HT1080 (cell line): ENCODE results near the gene NR1I2. TPM values are rescaled to one million over a fixed set of nuclear protein-coding genes. Genes with fewer than 3 reads are reported as not detected.

Experiments used
- DNase-seq: peaks from one replicate; pipeline ENCODE4 v3.0.0-alpha.2; 2015; ENCODE audit warnings: low read depth
- polyA plus RNA-seq, 2 experiments: library from polyadenylated mRNA; depleted of rRNA; stranded (reverse); fragments of >200 nt; gene quantifications; 2 replicates each; pipeline ENCODE4 v1.2.3, GENCODE V29; 2015
- total RNA-seq: library from RNA; depleted of rRNA; stranded (reverse); fragments of >200 nt; shearing (Covaris generic); gene quantifications from 2 replicates; pipeline ENCODE4 v1.2.3, GENCODE V29; 2014; rRNA removed

The NR1I2 gene
- total RNA-seq, result 0.03 TPM in 2 replicates
- 0.05 TPM in 1 of 2 replicates, not detected in the other for polyA plus RNA-seq (2015; cell fraction: cytosol; rRNA removed)
- polyA plus RNA-seq (2015; cell fraction: nucleus; rRNA removed), result 0.42 TPM in 1 of 2 replicates, not detected in the other

- peak; percentile 25 for DNase-seq
These were observed at the start of gene NR1I2 for GRCh38 chr3:119781330-119782198. NR1I2 (plus strand) TSS chr3:119782101.

- DNase-seq, result no peak
These were observed 48.1 kb upstream of the NR1I2 start for GRCh38 chr3:119733812-119734211.

- no peak for DNase-seq
These were observed 43.2 kb upstream of the NR1I2 start for GRCh38 chr3:119738741-119739140.

- no peak for DNase-seq
These were observed 40.0 kb upstream of the NR1I2 start for GRCh38 chr3:119741657-119742590.

GRCh38 chr3:119743921-119744320 is 38.0 kb upstream of the NR1I2 start:
- no peak for DNase-seq

GRCh38 chr3:119745942-119746341 is 36.0 kb upstream of the NR1I2 start:
- DNase-seq, result no peak

- no peak for DNase-seq
These were observed 35.5 kb upstream of the NR1I2 start for GRCh38 chr3:119746423-119746822.

GRCh38 chr3:119747357-119747756 is 34.5 kb upstream of the NR1I2 start:
- DNase-seq, result no peak

- no peak for DNase-seq
These were observed 32.9 kb upstream of the NR1I2 start for GRCh38 chr3:119748991-119749390.

GRCh38 chr3:119751423-119751822 is 30.5 kb upstream of the NR1I2 start:
- DNase-seq, result peak; percentile 46

- no peak for DNase-seq
These were observed 21.9 kb upstream of the NR1I2 start for GRCh38 chr3:119759962-119760361.

GRCh38 chr3:119762876-119763275 is 19.0 kb upstream of the NR1I2 start:
- DNase-seq, result no peak

- no peak for DNase-seq
These were observed 18.4 kb upstream of the NR1I2 start for GRCh38 chr3:119763466-119763865.

- no peak for DNase-seq
These were observed 16.7 kb upstream of the NR1I2 start for GRCh38 chr3:119765239-119765638.

- peak; percentile 19 for DNase-seq
These were observed 13.8 kb upstream of the NR1I2 start for GRCh38 chr3:119767936-119768601.

GRCh38 chr3:119768668-119769393 is 13.1 kb upstream of the NR1I2 start:
- DNase-seq, result no peak

GRCh38 chr3:119769394-119770149 is 12.3 kb upstream of the NR1I2 start:
- DNase-seq, result peak; percentile 78

- DNase-seq, result no peak
These were observed 7.5 kb upstream of the NR1I2 start for GRCh38 chr3:119774444-119774843.

GRCh38 chr3:119776304-119776703 is 5.6 kb upstream of the NR1I2 start:
- DNase-seq, result no peak

- DNase-seq, result no peak
These were observed 3.7 kb upstream of the NR1I2 start for GRCh38 chr3:119778176-119778575.
